Inferior parietal cortex (tissue), 1 donor: ENCODE results near the gene FCGR2B.
"Not testable (repeated sequence)": the region's sequence is repeated elsewhere in the genome, so short reads cannot be mapped to it uniquely, and the experiment has no call there.

ENCODE experiments used
- DNase-seq: peaks from one replicate; pipeline ENCODE4 v3.0.0-alpha.2; 2016; ENCODE audit errors: extremely low spot score

Gene FCGR2B

DNA sequence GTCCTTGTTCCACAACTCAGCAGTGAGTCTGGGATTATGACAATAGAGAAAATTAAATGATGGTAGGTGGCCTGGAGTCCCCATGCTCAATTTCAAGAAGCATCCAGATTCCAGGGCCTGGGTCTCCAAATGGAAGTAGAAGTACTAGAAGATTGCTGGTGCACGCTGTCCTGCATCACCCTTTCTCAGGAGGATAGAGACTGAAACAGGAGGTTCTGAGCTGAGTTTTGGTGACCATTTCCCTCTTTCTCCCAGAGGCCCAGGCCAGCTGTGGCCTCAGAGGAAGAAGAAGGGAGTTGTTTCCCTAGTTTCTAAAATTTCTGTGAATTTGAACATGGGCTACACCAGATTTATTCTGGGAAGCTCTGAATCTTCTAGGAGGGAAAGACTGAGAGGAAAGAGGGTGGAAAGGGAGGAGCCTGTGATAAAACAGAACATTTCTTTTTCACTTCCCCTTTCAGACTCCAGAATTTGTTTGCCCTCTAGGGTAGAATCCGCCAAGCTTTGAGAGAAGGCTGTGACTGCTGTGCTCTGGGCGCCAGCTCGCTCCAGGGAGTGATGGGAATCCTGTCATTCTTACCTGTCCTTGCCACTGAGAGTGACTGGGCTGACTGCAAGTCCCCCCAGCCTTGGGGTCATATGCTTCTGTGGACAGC is at the start of gene FCGR2B:
Gene FCGR2B, plus strand, starts transcription at position 460 of the 656 bp plus-strand sequence. Its CDS starts 99 bp downstream, at position 559.
- not testable (repeated sequence) for DNase-seq

DNA sequence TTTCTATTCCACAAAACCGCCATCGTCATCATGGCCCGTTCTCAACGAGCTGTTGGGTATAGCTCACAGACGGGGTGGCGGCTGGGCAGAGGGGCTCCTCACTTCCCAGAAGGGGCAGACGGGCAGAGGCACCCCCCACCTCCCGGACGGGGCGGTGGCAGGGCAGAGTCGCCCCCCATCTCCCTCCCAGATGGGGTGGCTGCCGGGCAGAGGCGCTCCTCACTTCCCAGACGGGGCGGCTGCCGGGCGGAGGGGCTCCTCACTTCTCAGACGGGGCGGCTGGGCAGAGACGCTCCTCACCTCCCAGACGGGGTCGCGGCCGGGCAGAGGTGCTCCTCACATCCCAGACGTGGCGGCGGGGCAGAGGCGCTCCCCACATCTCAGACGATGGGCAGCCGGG is 46.5 kb upstream of the FCGR2B start:
- DNase-seq, result not testable (repeated sequence)

DNA sequence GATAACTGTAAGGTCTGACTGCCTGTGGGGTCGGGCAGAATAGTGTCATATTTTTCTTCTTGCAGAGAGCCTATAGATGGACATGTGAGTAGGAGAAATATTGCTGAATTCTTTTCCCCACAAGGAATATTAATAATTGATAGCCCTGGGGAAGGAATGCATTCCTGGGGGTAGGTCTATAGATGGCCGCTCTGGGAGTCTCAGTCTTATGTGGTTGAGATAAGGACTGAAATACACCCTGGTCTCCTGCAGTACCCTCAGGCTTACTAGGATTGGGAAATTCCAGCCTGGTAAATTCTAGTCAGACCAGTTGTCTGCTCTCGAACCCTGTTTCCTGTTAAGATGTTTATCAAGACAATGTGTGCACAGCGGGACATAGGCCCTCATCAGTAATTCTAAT is 44.4 kb upstream of the FCGR2B start:
- not testable (repeated sequence) for DNase-seq

DNA sequence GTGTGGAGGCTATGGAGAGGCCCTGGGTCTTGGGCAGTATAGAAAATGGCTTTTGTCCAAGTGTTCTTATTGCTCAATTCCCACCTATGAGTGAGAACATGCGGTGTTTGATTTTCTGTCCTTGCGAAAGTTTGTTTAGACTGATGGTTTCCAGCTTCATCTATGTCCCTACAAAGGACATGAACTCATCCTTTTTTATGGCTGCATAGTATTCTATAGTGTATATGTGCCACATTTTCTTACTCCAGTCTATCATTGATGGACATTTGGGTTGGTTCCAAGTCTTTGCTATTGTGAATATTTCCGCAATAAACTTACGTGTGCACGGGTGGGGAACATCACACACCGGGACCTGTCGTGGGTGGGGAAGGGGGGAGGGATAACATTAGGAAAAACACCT is 42.5 kb upstream of the FCGR2B start:
- DNase-seq, result not testable (repeated sequence)

DNA sequence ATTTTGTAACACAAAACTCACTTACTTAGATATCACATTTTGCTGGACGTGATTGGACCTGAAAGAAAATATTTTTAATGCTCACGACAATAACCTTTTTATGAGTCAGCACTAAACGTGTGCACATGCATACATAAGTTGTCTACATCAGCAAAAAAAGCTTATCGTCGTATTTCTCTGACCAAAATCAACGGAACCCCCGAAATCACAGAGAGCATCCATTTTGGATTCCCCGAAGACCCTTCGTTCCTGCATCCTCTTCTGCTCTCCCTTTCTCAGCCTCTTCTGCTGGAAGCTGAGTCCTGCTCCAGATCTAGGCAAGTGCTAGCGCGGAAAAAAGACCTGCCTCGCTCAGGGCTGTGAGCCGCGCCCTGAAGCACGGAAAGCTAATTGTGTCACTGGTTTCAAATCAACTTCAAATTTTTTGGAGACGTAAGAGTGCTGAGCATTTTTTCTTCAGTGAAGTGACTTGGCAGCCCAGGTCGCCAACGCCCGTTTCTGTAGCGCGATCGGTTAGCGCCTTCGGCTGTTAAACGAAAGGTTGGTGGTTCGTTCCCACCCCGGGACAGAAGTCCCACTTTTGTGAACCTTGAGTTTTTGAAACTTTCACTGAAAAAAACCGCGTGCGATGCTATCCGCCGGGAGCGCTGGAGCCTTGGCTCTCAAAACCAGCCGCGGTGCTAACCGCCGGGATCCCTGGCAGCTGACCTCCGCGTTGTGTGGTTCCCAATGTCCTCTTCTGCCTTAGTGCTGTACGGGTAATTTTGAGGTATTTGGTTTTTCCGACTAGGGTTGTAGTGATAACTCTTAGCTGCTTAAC is 41.6 kb upstream of the FCGR2B start:
- DNase-seq, result peak; percentile 86

DNA sequence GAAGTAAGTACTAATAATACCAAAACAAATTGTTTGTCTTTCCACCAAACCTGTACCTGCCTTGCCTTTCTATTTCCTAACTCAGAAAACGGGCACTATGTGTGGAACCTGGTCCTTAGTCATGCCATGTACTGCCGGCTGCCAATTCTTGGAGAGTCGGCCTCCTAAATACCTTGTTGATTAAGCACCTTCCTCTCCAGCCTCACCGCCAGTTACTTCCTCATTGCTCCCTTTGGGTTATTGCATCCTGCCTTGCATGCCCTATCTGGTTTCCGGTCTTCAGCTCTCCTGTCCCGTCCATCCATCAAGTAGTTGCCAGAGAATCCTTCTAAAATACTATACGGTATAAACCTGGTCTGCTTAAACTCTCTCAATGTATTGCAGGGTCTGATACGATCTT is 40.9 kb upstream of the FCGR2B start:
- not testable (repeated sequence) for DNase-seq

DNA sequence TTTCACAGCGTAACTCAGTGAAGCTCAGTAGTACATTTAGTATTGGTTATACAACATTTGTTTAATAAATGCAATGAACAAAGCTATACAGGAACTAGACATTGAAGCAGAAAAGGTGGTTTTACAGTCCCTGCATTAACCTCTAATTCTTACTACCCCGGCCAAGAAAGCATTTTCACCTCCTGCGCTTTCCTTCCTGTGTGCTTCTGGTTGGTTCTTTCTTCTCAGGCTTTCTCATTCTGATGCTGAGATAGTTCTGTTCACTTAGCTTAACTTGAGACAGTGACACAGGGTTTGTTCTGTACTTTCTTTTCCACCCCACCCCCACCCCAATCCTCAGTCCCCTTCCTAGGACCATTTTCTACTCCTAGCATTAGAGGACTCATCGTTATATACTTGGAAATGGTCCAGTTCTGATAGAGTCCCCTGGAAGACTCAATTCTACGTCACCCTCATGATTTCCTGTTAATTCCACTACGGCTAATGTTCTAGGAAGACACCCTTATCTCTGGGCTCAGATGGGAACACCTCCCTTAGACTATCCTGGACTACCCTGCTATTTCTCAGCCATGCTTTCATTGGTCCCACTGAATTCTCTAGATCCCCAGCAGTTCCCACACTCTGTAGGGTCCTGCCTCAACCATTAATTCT is 39.4 kb upstream of the FCGR2B start:
- DNase-seq, result not testable (repeated sequence)

DNA sequence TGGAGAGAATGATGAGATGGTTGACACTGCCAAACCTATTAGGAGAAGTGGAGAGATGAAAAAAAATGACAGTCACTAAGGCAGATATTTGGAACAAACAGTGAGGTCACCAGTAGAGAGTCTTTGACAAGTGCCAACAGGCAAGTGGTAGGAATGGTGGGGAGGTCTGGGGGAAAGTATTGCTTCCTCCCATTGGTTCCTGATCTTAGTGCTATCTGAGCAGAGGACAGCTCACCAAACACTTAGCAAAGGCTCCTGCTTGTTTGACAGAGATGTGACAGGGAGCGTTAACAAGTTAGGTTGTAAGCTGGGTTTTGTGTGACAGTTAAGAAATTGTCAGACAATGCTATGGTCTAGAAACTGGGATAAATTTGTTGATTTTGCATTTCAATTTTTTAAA is 38.3 kb upstream of the FCGR2B start:
- not testable (repeated sequence) for DNase-seq

DNA sequence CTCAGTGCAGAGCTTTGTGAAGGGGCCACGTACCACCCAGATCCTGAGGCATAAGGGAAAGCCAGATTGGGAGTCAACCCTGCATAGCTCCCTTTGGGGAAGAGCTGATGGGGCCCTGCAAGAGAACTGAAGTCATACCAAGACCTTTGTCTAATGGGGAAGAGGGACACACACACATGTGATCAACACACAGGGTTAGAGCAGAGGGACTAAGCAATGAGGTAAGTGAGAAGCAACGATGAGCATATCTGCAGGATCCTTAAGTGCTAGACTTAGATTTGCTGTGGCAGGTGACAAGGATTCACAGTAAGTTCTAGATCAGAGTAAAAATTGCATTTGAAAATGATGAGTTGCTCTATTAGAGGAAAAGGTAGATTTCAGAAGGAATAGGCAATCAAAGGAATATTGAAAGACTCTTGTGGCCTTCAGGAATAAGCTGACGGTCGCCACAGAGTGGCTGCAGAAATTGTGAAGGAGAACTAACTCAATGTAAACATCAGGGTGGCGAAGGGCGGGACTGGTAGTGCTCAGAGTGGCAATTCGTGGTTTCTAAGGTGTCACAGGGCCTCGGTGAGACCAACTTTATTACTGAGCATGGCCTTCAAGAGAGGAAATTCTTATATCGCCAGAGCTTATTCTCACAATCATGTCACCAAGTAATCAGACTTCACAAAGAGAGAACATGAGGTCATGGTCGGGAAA is 36.3 kb upstream of the FCGR2B start:
- not testable (repeated sequence) for DNase-seq

DNA sequence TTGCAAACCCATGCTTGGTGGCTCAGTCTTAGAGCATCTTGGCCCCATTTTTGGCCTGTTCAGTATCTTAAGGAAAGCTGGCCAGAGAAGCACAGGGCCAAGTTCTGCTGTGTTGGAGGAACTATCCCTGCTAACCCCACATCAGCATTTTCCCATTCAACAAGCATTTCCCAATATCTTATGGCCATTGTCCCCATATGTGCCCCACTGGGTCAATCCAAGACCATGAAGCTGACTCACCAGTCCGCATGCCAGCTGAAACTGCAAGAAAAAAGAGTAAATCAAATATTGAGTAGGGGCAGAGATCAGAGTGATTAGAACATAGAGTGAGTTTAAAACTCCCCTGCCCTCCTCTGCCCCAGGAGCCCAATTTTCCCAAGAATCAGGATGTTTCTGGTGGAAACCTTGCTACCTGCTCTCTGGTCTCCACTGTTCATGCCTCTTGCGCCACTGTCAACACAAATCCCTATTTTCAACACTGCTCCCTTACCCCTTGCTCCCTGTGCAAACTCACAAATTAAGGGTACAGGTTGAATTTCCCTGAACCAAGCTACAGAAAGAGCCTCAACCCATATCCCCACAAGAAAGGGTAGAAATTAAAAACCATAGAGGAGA is 32.7 kb upstream of the FCGR2B start:
- DNase-seq, result not testable (repeated sequence)

DNA sequence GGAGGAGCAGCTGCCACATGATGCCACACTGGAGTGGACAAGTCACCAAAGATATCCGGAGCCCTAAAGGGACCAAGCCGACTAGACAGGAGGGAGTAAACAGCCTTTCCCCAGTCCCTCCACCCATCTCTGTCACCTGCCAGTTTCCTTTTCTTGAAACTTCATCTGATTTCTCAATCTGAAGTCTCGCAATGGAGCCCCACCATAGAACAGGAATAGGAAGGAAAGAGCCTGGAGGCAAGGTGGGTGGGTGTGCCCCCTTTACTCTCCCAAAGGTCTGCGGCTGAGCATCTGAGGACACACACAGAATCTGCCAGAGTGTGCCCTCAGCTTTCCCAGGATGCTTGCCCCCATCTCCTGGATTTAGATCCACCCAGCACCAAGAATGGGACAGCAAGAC is 31.9 kb upstream of the FCGR2B start, which contains the start of gene FCGR3B:
Gene FCGR3B, minus strand, starts transcription at position 101 of the 400 bp plus-strand sequence. Its CDS starts 82 bp downstream, at position 19.
- DNase-seq, result no peak

DNA sequence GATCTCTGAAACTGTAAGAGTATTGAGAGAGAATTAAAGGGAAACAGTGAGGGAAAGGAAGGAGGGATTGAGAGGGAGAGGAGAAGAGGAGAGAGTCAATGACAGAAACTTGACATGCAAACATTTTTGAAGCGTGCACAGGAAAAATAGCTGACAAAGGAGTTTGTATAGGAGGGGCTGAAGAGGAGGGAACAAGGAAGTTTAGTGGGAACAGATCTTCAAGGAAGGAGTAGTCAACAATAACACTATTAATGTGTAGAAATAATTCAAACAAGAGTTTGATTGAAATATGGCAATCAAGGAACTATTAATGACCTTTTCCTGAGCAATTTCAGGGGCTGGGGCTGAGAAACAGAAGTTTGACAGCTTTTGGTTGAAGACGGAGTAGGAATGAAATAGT is 27.9 kb upstream of the FCGR2B start:
- DNase-seq, result not testable (repeated sequence)

DNA sequence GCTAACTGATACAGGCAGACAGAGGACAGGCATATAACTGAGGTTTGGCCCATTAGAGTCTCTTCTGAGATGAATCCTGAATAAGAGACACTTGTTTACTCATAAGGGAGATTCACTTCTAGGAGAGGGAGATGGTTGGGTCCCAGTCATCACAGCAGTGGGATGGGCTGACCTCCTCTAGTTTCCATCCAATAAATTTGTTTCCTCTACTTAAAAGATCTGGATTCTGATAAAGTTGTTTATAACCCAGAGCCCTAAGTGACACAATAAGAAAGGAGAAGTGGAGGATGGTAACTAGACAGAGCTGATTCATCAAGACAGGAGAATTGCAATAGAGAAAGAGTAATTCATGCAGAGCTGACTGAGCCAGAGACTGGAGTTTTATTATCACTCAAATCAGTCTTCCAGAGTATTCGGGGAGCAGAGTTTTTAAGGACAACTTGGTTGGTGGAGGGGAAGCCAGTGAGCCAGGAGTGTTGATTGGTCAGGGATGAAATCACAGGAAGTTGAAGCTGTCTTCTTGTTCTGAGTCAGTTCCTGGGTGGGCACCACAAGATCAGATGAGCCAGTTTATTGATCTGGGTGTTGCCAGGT is 26.7 kb upstream of the FCGR2B start:
- not testable (repeated sequence) for DNase-seq

DNA sequence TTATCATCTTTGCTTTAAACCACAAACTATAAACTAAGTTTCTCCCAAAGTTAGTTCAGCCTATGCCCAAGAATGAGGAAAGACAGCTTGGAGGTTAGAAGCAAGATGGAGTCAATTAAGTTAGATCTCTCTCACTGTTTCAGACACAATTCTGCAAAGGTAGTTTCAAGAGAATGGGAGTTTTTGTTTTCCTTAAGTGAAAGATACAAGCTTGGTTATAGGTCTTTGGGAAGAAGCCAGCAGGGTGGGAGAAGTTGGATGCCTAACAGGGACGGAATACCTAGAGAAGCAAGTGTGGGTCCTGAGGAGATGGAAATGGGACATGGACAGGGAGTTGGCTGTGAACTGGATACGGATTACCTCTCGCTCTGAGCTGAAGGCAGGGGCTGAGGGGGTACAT is 26.0 kb upstream of the FCGR2B start:
- DNase-seq, result not testable (repeated sequence)

DNA sequence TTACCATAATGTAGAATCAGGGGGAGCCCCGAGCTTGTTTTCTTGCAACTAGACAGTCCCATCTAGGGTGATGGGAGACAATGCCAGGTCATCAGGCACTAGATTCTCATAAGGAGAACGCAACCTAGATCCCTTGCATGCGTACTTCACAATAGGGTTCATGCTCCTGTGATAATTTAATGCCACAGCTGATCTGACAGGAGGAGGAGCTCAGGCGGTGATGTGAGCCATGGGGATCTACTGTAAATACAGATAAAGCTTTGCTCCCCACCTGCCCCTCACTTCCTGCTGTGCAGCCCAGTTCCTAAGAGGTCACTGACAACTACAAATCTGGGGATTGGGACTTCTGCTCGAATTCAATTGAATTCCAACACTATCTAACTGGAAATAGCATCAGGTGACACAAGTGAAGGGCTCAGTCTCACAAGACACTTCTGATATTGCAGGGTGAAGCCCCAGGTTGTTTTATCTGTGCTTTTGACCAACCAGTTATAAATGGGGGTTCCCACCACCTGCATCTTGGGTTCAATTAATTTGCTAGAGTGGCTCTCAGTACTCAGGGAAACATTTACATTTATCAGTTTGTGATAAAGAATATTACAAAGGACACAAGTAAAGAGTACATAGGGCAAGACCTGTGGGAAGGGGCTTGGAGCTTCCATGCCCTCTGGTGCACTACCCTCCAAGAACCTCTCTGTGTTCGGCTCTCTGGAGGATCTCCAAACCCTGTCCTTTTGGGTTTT is 24.5 kb upstream of the FCGR2B start:
- not testable (repeated sequence) for DNase-seq

DNA sequence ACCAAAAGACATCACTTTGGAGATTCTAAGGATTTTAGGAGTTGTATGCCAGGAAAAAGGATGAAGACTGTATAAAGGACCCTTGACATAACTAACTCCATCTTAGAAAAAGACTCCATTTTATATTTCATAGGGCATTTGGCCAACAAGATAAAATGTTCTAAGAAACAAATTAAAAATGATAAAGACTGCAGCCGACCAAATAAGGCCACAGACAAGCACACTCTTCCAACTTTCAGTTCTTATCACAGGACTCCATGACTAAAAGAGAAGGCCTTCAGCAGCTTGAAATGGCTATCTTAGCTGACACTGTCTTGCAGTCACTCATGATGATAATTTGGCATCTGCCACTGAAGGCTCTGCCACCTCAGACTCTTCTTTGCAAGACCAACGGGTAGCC is 23.7 kb upstream of the FCGR2B start:
- DNase-seq, result not testable (repeated sequence)

DNA sequence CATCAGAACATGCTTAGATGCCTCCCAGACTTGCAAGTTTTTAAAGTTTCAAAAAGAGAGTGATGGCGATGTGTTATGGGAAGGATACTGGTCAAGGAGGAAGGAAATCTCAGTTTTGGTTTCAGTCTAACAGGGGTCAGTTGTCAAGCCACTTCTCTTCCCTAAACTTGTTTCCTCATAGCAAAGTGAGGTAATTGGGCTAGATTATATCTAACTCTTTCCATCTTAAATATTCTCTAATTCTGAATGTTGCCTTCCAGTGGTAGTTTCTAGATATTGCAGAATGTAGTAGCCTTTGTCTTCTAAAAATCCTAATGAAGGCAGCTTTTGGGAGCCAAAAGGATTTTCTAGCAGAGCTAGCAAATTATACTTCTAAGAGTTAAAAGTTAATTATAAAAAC is 20.2 kb upstream of the FCGR2B start:
- DNase-seq, result not testable (repeated sequence)

DNA sequence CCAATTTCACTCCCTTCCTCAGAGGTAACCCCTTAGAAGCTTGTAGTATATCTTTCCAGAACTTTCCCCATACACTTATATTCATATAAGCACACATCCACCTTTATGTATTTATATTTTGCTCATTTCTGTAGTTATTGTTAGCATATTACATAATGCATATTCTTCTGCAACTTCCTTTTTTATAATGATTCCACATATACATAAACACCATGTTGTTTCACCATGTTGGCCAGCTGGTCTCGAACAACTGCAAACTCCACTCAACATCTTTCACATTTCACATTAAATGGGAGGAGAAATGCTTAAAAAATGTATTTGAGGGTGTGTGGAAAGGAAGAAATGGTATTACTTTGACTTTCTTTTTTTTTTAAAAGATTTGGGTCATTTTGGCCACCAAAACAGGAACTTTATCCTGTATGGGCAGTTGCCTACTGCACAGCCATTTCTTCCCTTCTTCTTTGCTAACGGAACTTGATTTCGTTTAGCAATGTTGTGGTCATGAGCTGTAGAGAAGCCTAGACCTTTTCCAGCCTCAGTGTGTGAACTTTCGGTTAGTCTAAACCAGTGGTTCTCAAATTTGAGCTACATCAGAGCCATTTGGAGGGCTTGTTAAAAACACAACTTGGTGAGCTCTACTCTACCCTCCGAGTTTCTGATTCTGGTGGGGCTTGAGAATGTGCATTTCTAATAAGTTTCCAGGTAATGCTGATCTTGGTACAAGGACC is 19.3 kb upstream of the FCGR2B start:
- DNase-seq, result not testable (repeated sequence)

DNA sequence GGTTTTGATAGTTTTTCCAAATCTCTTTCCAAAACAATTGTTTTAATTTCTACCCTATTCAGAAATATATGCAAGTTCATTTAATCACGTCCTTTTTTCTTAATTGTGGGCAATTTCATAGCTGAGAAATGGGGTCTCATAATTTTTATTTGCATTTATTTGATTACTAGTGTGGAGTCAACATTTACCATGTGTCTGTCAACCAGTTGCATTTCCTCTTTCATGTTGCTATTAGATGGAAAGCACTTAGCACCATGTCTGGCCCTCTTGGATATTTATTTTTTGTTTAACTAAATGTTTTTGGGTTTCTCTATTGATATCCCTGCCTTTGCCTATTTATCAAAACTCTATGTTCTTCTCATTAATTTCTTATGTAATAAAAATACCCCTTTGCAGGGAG is 18.1 kb upstream of the FCGR2B start:
- not testable (repeated sequence) for DNase-seq
